ENCODE data around the gene CAB39L.

- TF ChIP-seq CTCF (IDR thresholded peaks at IDR 0.05; ENCODE audit: insufficient read depth, low read depth, low read length): no peak
- TF ChIP-seq EZH2 (IDR thresholded peaks at IDR 0.05; ENCODE audit: insufficient read depth, low read length): no peak
Observed at GRCh38 chr13:49265822-49266221, 178.0 kb downstream of the CAB39L start.

Data from astrocyte (in vitro differentiated cells and primary cell).